A172 (cell line): Measurements from ENCODE around the gene SPR. TPM values are rescaled to one million over a fixed set of nuclear protein-coding genes. Genes with fewer than 3 reads are reported as not detected.
A peak's percentile ranks its signal among the peaks of the same experiment; 100 is the strongest.

Experiments used
- DNase-seq: peaks from one replicate; pipeline ENCODE4 v3.0.0-alpha.2; 2015; ENCODE audit warnings: low spot score
- total RNA-seq: library from RNA; depleted of rRNA; stranded (reverse); fragments of >200 nt; shearing (Covaris generic); gene quantifications from 2 replicates; pipeline ENCODE4 v1.2.3, GENCODE V29; 2014; rRNA removed

SPR gene
- total RNA-seq, 1 experiment from 2014 or later, result 104 TPM

GRCh38 chr2:72931280-72931910 lies 44.2 kb downstream of the SPR start:
- DNase-seq, result peak; percentile 77

GRCh38 chr2:72932045-72932740 lies 45.0 kb downstream of the SPR start:
- peak; percentile 62 for DNase-seq

- DNase-seq, result no peak
Measured at GRCh38 chr2:72932805-72933204, 45.6 kb downstream of the SPR start.

GRCh38 chr2:72933207-72933606 lies 46.0 kb downstream of the SPR start:
- no peak for DNase-seq

- no peak for DNase-seq
Measured at GRCh38 chr2:72933646-72934151, 46.5 kb downstream of the SPR start.

GRCh38 chr2:72934683-72935610 lies 47.7 kb downstream of the SPR start:
- DNase-seq, result peak; percentile 59

- no peak for DNase-seq
Measured at GRCh38 chr2:72935611-72935957, 48.4 kb downstream of the SPR start.

- DNase-seq, result no peak
Measured at GRCh38 chr2:72936660-72937355, 49.6 kb downstream of the SPR start.

GRCh38 chr2:72937356-72937669 lies 50.1 kb downstream of the SPR start:
- no peak for DNase-seq

- DNase-seq, result no peak
Measured at GRCh38 chr2:72938455-72938854, 51.2 kb downstream of the SPR start.

GRCh38 chr2:72940361-72940760 lies 53.2 kb downstream of the SPR start:
- no peak for DNase-seq

GRCh38 chr2:72940786-72941185 lies 53.6 kb downstream of the SPR start:
- DNase-seq, result no peak

Other genes starting within 250 kb of the SPR start
- gene EXOC6B, start 61.4 kb upstream of the SPR start, total RNA-seq, result 26.1 and 34.4 TPM in 2 replicates
- 0.34 and 0.50 TPM in 2 replicates for gene EMX1, start 30.1 kb downstream of the SPR start, total RNA-seq
- 17.5 and 33.4 TPM in 2 replicates for gene SFXN5, start 184.3 kb downstream of the SPR start, total RNA-seq
- gene RAB11FIP5, start 225.5 kb downstream of the SPR start, total RNA-seq, result 52.2 and 58.8 TPM in 2 replicates